GM18505 (cell line): Measurements from ENCODE around the gene ROS1.

Source experiments
- ATAC-seq: cut with Tn5 transposase; IDR thresholded peaks from one replicate; pipeline ENCODE4 v1.9.1; 2021; ENCODE audit not compliant: unreplicated experiment
- POLR2A ChIP-seq: IDR thresholded peaks from 4 replicates; pipeline ENCODE4 v1.6.1; 2011; ENCODE audit warnings: borderline replicate concordance; ENCODE audit not compliant: insufficient read depth, insufficient read length; ENCODE audit errors: extremely low read depth

The ROS1 gene

DNA sequence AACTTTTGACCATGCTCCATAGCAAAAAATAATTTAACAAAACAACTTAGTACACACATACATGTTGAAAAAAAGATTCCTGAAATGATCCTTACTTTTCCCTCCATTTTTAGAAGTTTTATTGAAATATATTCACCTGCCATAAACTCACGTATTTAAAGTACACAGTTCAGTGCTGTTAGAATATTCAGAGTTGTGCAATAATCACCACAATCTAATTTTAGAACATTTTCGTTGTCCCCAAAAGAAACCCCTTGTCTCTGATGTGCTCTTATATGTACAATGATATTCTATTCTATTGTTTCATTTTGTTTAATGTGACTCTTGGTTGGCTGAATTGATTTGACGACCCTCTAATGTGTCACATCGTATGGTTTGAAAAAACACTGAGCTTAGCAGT, 15.9 kb downstream of the ROS1 start:
- ATAC-seq = no peak
- no peak for TF ChIP-seq POLR2A

- no peak for TF ChIP-seq POLR2A
- ATAC-seq = no peak
Observed at GRCh38 chr6:117409420-117409819, 16.3 kb downstream of the ROS1 start.

GRCh38 chr6:117404548-117404947, 21.2 kb downstream of the ROS1 start:
- no peak for ATAC-seq
- no peak for TF ChIP-seq POLR2A

GRCh38 chr6:117401799-117402198, 23.9 kb downstream of the ROS1 start:
- no peak for TF ChIP-seq POLR2A
- ATAC-seq = no peak

DNA sequence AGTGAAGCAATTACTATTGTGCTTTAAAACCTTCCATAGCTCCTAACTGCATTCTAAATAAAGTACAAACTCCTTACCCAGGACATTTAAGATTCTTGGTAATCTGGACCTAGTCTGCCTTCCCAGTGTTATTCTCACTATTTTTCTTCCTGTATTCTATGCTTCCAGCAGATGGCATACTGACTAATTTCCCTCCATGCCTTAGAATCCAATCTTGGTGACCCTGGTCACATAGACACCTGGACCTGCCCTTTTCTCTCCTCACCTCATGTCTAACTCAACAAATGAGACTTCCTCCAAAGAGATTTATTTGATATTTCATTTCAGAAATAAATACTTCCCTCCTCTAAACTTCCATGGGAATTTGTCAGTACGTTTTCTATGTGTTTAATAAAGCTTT, 25.8 kb downstream of the ROS1 start:
- no peak for TF ChIP-seq POLR2A
- ATAC-seq = no peak

DNA sequence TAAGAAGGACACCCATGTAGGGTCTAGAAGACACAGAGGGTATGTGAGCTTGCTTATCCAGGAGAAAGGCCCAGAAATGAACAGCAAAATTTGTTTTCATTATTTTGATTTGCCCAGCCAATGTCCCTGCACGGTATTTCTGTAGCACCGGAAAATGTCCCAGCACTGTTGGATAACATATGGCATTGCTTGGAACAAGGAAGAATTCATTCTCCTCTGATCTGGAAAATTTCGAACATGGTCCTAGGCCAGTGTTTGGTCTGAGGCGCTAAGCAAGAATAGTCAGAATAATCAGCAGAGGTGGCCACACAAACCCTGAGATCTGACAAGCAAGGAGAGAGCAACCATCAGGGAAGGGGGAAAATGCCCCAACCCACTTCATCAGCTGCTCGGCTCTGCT, 26.6 kb downstream of the ROS1 start:
- ATAC-seq = no peak
- no peak for TF ChIP-seq POLR2A

DNA sequence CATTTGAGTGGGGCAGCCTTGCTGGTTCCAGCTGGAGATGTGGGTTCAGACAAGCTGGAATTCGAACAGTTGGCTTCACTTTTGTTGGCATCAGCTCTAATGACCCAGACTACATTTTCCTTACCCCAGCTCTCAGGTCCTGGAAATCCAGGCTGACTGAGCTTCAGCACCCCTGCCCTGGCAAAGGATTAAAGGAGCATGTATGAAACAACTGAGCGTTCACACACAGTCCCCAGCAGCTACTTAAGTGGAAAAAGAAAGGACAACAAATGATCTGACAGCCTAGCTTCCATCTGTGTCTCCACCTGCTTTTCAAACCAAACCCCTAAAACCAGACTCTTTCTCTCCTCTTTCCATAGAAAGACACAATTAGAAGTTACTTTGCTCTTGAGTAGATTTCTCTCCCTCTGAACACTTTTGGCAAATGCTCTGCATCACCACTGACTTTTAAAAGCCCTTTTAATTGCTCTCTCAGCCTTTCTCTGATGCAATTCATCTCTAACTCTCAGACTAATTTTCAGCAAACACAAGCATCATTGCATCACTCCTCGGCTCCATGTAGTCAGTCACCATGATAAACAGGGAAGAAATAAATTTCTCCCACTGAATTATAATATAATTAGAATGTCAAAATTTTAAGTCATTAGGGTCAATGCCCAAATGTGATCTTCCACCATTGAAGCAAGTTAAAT, 28.1 kb downstream of the ROS1 start:
- ATAC-seq = no peak
- TF ChIP-seq POLR2A = no peak

GRCh38 chr6:117396228-117396627, 29.5 kb downstream of the ROS1 start:
- no peak for ATAC-seq
- no peak for TF ChIP-seq POLR2A

GRCh38 chr6:117395164-117395563, 30.6 kb downstream of the ROS1 start:
- TF ChIP-seq POLR2A = no peak
- no peak for ATAC-seq

DNA sequence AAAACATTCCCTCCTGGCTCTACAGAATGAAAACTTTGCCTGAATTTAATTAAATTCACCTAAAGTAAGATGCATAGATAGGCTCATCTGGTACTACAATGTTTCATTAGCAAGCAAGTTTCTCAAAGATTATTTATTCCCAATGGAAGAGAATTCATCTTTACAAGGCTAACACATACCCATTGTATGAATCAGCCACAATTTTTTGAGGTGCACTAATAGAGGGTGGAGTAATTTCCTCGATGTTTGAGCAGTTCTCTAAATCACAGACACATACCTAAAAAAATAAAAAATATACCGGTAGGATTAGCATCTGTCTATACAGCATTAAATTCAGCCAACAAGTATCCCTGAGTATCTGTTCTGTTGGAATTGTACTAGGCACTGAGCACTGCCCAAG, 32.7 kb downstream of the ROS1 start:
- ATAC-seq = no peak

DNA sequence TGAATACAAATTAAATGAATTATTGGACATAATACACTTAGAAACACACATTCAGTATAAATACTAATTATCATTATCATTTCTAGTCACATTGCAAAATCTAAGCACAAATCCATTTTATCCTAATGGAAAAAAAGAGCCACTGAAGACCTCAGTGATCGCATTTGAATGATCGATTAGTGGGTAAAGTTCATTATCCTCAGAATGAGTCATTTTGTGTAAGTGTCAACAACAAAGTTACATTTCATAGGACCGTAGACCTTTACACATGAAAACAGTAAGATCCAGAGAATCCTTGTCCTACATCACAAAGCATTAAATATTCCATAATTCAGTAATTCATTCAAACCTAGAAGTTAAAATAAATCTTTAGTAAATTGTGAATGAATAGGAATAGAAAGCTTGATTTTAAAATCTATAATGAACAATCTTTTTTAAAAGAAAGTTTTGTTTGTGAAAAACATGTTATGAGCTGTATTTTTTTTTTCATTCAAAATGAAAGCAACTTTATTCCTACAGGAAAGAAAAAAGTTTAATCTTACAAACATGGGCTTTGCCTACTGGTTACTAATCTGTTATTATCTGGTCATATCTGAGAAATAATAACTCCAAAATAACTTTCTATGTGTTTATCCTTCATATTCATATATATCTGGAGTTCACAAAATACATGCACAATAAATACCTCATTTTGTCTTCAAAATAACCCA, 33.7 kb downstream of the ROS1 start:
- TF ChIP-seq POLR2A = no peak
- ATAC-seq = no peak

More for the DNA sequence above, 32.7 kb downstream of the ROS1 start:
- no peak for TF ChIP-seq POLR2A

DNA sequence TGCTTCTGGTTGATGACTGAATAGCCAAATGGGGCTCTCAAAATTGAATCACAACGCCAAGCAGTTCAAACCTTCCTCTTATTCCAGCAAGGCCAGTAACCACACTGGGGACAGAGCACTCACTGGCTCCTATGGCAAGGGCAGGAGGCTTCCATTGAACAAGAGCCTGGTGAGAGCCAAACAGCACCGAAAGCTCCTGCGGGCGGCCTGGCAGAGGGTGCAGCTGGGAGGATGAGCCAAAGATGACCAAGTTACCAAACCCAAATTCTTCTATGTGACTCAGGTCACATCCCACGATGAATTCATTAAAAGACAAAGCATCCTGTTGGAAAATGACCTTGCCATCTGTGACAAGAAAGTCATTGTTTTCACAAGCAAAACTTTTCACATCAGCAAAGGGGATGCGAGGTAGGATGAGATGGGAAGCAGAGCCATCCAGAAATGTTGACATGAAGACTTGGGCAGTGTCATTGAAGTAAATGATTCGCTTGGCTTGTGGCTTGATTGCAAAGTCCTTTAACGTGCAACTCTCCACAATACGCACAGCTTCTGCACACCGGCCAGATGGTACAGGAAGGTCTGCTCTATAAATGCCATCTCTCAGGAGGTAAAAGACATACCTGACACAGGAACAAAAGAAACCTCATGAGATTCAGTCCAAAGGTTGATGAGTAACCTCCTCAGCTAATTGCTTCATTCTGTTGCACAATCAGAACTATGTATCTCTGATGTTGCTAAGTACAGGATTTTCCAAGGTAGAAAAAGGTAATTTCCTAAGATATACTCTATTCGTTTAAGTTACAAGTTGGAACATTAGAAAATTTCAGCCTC, 36.3 kb downstream of the ROS1 start:
- TF ChIP-seq POLR2A = no peak
- no peak for ATAC-seq

DNA sequence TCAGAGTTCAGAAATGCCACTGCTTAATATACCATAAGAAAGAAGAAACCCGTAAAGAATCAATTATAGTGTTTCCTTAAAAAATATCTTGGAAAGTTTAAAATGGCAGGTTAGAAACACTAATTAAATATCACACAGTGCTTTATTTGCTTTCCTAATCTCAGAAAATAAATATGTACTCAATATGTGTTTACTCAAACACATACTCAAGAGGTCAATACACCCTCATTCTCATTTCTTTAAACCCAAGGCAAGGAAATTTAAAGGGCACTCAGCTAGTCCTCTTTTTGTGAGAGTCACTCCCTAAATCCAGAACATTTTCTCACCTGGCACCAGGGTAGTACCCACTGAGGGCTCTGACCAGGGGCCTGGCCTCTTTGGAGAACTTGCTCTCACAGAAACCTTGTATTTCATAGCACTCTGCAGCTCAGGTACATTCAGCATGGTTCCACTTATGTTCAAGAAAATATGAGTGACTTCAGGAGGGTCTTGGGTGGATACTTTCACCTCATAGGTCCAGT, 38.2 kb downstream of the ROS1 start:
- no peak for ATAC-seq
- TF ChIP-seq POLR2A = no peak
